Stimulated activated CD8-positive, alpha-beta memory T cell treated with anti-CD3 and anti-CD28 coated beads, Interleukin-15, amount 100 ng/mL, for 4 hours (primary cell): ENCODE measurements around the gene PRDX4.
"Not testable (repeated sequence)": the region's sequence is repeated elsewhere in the genome, so short reads cannot be mapped to it uniquely, and the experiment has no call there.

ENCODE experiments used
- DNase-seq, 2 donors: peaks; one replicate each; pipeline ENCODE4 v3.0.0-alpha.2; 2020; ENCODE audit warnings: low read depth in 2 of 2

Gene PRDX4

GRCh38 chrX:23667239-23668177, at the start of gene PRDX4:
PRDX4 (plus strand) TSS chrX:23667493; CDS start chrX:23667571, 78 bp downstream.
- DNase-seq: peak; percentile 60 to 66

GRCh38 chrX:23621621-23622265, 45.5 kb upstream of the PRDX4 start:
- DNase-seq: no peak

GRCh38 chrX:23623797-23624196, 43.5 kb upstream of the PRDX4 start:
- no peak for DNase-seq

GRCh38 chrX:23626651-23627050, 40.6 kb upstream of the PRDX4 start:
- DNase-seq: no peak

GRCh38 chrX:23628131-23628530, 39.2 kb upstream of the PRDX4 start:
- no peak for DNase-seq

GRCh38 chrX:23631136-23631535, 36.2 kb upstream of the PRDX4 start:
- no peak for DNase-seq

- DNase-seq: no peak
These were observed 33.3 kb upstream of the PRDX4 start for GRCh38 chrX:23633834-23634580.

GRCh38 chrX:23637187-23637586, 30.1 kb upstream of the PRDX4 start:
- DNase-seq: no peak

- DNase-seq: no peak
These were observed 24.3 kb upstream of the PRDX4 start for GRCh38 chrX:23643020-23643419.

GRCh38 chrX:23644744-23645143, 22.5 kb upstream of the PRDX4 start:
- DNase-seq: no peak

GRCh38 chrX:23656091-23656490, 11.2 kb upstream of the PRDX4 start:
- no peak for DNase-seq

- no peak for DNase-seq
These were observed 10.6 kb upstream of the PRDX4 start for GRCh38 chrX:23656684-23657083.

- DNase-seq: no peak
These were observed 8.0 kb upstream of the PRDX4 start for GRCh38 chrX:23659339-23659738.

- DNase-seq: not testable (repeated sequence)
These were observed 7.1 kb upstream of the PRDX4 start for GRCh38 chrX:23660083-23660765.

GRCh38 chrX:23660766-23661132, 6.5 kb upstream of the PRDX4 start:
- no peak for DNase-seq

GRCh38 chrX:23661671-23662070, 5.6 kb upstream of the PRDX4 start:
- no peak for DNase-seq

GRCh38 chrX:23662187-23662586, 5.1 kb upstream of the PRDX4 start:
- no peak for DNase-seq

GRCh38 chrX:23662853-23663252, 4.4 kb upstream of the PRDX4 start:
- DNase-seq: no peak

- DNase-seq: no peak
These were observed 2.8 kb upstream of the PRDX4 start for GRCh38 chrX:23664496-23664895.

GRCh38 chrX:23666282-23666681, 1.0 kb upstream of the PRDX4 start:
- DNase-seq: no peak

- no peak for DNase-seq
These were observed 1.0 kb downstream of the PRDX4 start for GRCh38 chrX:23668335-23668734.

GRCh38 chrX:23670528-23670927, 3.2 kb downstream of the PRDX4 start:
- no peak for DNase-seq
